ENCODE measurements around the gene PRELP. TPM values are rescaled to one million over a fixed set of nuclear protein-coding genes. Genes with fewer than 3 reads are reported as not detected.
A peak's percentile ranks its signal among the peaks of the same experiment; 100 is the strongest.

Gene PRELP
- polyA plus RNA-seq, 3 donors: 2.6 to 4.4 (median 3.3) TPM

- DNase-seq (ENCODE audit: extremely low read depth in 1 of 11, low read depth in 9 of 11, low spot score in 4 of 11): no peak
Measured at GRCh38 chr1:203493901-203494300, 18.3 kb downstream of the PRELP start, which contains the start of gene OPTC. Gene OPTC (plus strand): TSS chr1:203494153. CDS start chr1:203496006, 1,853 bp downstream.

- no peak for DNase-seq (ENCODE audit: extremely low read depth in 1 of 11, low read depth in 9 of 11, low spot score in 4 of 11)
Measured at GRCh38 chr1:203495845-203496244, 20.2 kb downstream of the PRELP start.

- no peak for DNase-seq (ENCODE audit: extremely low read depth in 1 of 11, low read depth in 9 of 11, low spot score in 4 of 11)
Measured at GRCh38 chr1:203497269-203497777, 21.7 kb downstream of the PRELP start.

GRCh38 chr1:203499643-203500278, 24.2 kb downstream of the PRELP start:
- no peak for DNase-seq (ENCODE audit: extremely low read depth in 1 of 11, low read depth in 9 of 11, low spot score in 4 of 11)

- DNase-seq (ENCODE audit: extremely low read depth in 1 of 11, low read depth in 9 of 11, low spot score in 4 of 11): no peak
Measured at GRCh38 chr1:203500279-203500678, 24.7 kb downstream of the PRELP start.

- DNase-seq (ENCODE audit: extremely low read depth in 1 of 11, low read depth in 9 of 11, low spot score in 4 of 11): no peak
Measured at GRCh38 chr1:203503836-203504235, 28.2 kb downstream of the PRELP start.

GRCh38 chr1:203504400-203505250, 29.0 kb downstream of the PRELP start:
- peak in 10 of 11 donors; percentile 66 to 83 (median 73) for DNase-seq (ENCODE audit: extremely low read depth in 1 of 11, low read depth in 9 of 11, low spot score in 4 of 11)

- DNase-seq (ENCODE audit: extremely low read depth in 1 of 11, low read depth in 9 of 11, low spot score in 4 of 11): no peak
Measured at GRCh38 chr1:203505526-203506204, 30.1 kb downstream of the PRELP start.

- DNase-seq (ENCODE audit: extremely low read depth in 1 of 11, low read depth in 9 of 11, low spot score in 4 of 11): no peak
Measured at GRCh38 chr1:203506858-203507626, 31.4 kb downstream of the PRELP start.

- no peak for DNase-seq (ENCODE audit: extremely low read depth in 1 of 11, low read depth in 9 of 11, low spot score in 4 of 11)
Measured at GRCh38 chr1:203507759-203508158, 32.2 kb downstream of the PRELP start.

GRCh38 chr1:203508463-203509073, 33.0 kb downstream of the PRELP start:
- no peak for DNase-seq (ENCODE audit: extremely low read depth in 1 of 11, low read depth in 9 of 11, low spot score in 4 of 11)

- no peak for DNase-seq (ENCODE audit: extremely low read depth in 1 of 11, low read depth in 9 of 11, low spot score in 4 of 11)
Measured at GRCh38 chr1:203509135-203509534, 33.5 kb downstream of the PRELP start.

GRCh38 chr1:203511513-203511912, 35.9 kb downstream of the PRELP start:
- DNase-seq (ENCODE audit: extremely low read depth in 1 of 11, low read depth in 9 of 11, low spot score in 4 of 11): no peak

- no peak for DNase-seq (ENCODE audit: extremely low read depth in 1 of 11, low read depth in 9 of 11, low spot score in 4 of 11)
Measured at GRCh38 chr1:203511930-203512329, 36.3 kb downstream of the PRELP start.

- DNase-seq (ENCODE audit: extremely low read depth in 1 of 11, low read depth in 9 of 11, low spot score in 4 of 11): no peak
Measured at GRCh38 chr1:203512517-203512847, 36.9 kb downstream of the PRELP start.

GRCh38 chr1:203512848-203513584, 37.4 kb downstream of the PRELP start:
- no peak for DNase-seq (ENCODE audit: extremely low read depth in 1 of 11, low read depth in 9 of 11, low spot score in 4 of 11)

GRCh38 chr1:203513585-203514031, 38.0 kb downstream of the PRELP start:
- DNase-seq (ENCODE audit: extremely low read depth in 1 of 11, low read depth in 9 of 11, low spot score in 4 of 11): no peak

- no peak for DNase-seq (ENCODE audit: extremely low read depth in 1 of 11, low read depth in 9 of 11, low spot score in 4 of 11)
Measured at GRCh38 chr1:203516184-203516583, 40.6 kb downstream of the PRELP start.
